ENCODE measurements around the gene ARMC3. TPM values are rescaled to one million over a fixed set of nuclear protein-coding genes. Genes with fewer than 3 reads are reported as not detected.

ARMC3 gene
- total and polyA plus RNA-seq, 9 of the 15 experiments (the other 6 are each of a cell fraction or from before 2014, with no cell fraction given): 0.33 to 1.1 (median 0.62) TPM

- intact Hi-C loops (cut with micrococcal nuclease): no loop called here
Measured at GRCh38 chr10:22911067-22911466, 16.8 kb upstream of the ARMC3 start.

More at GRCh38 chr10:22911067-22911466, 16.8 kb upstream of the ARMC3 start:
- CTCF ChIA-PET (ENCODE audit: low intra/inter-chr PET ratio): no interaction called here
- no peaks in the 10 kb centered on the region; a peak in 1 of 5 replicates for H3K4me1 ChIP-seq (replicated peaks in 1 of 2; ENCODE audit: control insufficient read depth in 2 of 2, insufficient read depth in 2 of 2, low read length in 2 of 2)
- H3K27ac ChIP-seq (ENCODE audit: extremely low read depth, low read depth, low read length): no peak overlapping the region
- no peak overlapping the region for H3K9ac ChIP-seq (ENCODE audit: insufficient read depth in 1 of 2, low read depth in 2 of 2, low read length in 2 of 2)
- H3K27me3 ChIP-seq (ENCODE audit: control insufficient read depth in 2 of 2, insufficient read depth in 2 of 2, low read length in 2 of 2): no peaks in the 10 kb centered on the region
- no peak for FAIRE-seq
- no TSS peak for BruUV-seq (replicated peaks)
- 38% methylated on average over 1 of the region's 1 CpG for WGBS (ENCODE audit: insufficient coverage, low coverage, missing lambda C conversion rate)
- ATAC-seq: no peak
- no peak for TF ChIP-seq ZNF77 (CRISPR knock-in tag; IDR thresholded peaks at IDR 0.05)
- TF ChIP-seq MYBL2 (IDR thresholded peaks at IDR 0.05; ENCODE audit: low read depth): no peak
- no peak for TF ChIP-seq MYBL2 (CRISPR knock-in tag; IDR thresholded peaks at IDR 0.05; ENCODE audit: borderline replicate concordance)
- no peak for TF ChIP-seq COPS2 (conservative IDR thresholded peaks at IDR 0.05)
- TF ChIP-seq ZKSCAN8 (CRISPR knock-in tag; IDR thresholded peaks at IDR 0.05): no peak
- no peak for TF ChIP-seq ZNF121 (CRISPR knock-in tag; conservative IDR thresholded peaks at IDR 0.05)
- TF ChIP-seq ZNF57 (CRISPR knock-in tag; IDR thresholded peaks at IDR 0.05): no peak
- TF ChIP-seq ZKSCAN3 (CRISPR knock-in tag; IDR thresholded peaks at IDR 0.05): no peak
- TF ChIP-seq STAT5A (IDR thresholded peaks at IDR 0.05; ENCODE audit: borderline replicate concordance, low read length): no peak
- no peak for TF ChIP-seq KLF13 (tag; IDR thresholded peaks at IDR 0.05; ENCODE audit: borderline replicate concordance, low read depth)
- TF ChIP-seq CEBPG (CRISPR knock-in tag; IDR thresholded peaks at IDR 0.05): no peak
- TF ChIP-seq CEBPG (tag; conservative IDR thresholded peaks at IDR 0.05 in 1 of 2, IDR thresholded peaks at IDR 0.05 in 1 of 2): no peak
- DNase-seq (ENCODE audit: extremely low read depth in 1 of 4, low spot score in 3 of 4): no peak
- no peak overlapping the region for H3K4me3 ChIP-seq
- in situ Hi-C loops (cut with MboI): no loop called here
- no peaks in the 10 kb centered on the region; the same call in none of the 2 replicates for H3K9me3 ChIP-seq (replicated peaks; ENCODE audit: control insufficient read depth, insufficient read depth, low read depth, low read length)
- H2AFZ ChIP-seq (ENCODE audit: low read depth, low read length): no peak overlapping the region
- no peaks in the 10 kb centered on the region for H3K79me2 ChIP-seq (ENCODE audit: control insufficient read depth, insufficient read depth, low read length)
- no peak overlapping the region for H3K4me2 ChIP-seq (ENCODE audit: insufficient read depth, low read length)
- no peaks in the 10 kb centered on the region for H3K9me1 ChIP-seq (ENCODE audit: control insufficient read depth, insufficient read depth, low read length)
- POLR2A ChIA-PET: no interaction called here
- no peaks in the 10 kb centered on the region for H4K20me1 ChIP-seq (replicated peaks; ENCODE audit: control insufficient read depth, insufficient read depth, low read length)
- H3K36me3 ChIP-seq (ENCODE audit: control insufficient read depth, insufficient read depth, low read length): no peaks in the 10 kb centered on the region

All from K562 (cell line).